ENCODE results near the gene PRPSAP2. TPM values are rescaled to one million over a fixed set of nuclear protein-coding genes. Genes with fewer than 3 reads are reported as not detected.

Gene PRPSAP2
- total RNA-seq, 1 donor from 2014 or later, result 36.9 TPM

GRCh38 chr17:18960803-18961511 lies 103.0 kb downstream of the PRPSAP2 start:
- FAIRE-seq, result no peak
- H3K4me3 ChIP-seq (ENCODE audit: low read depth, low read length), result no peak overlapping the region
- TF ChIP-seq CTCF (IDR thresholded peaks at IDR 0.05; ENCODE audit: insufficient read depth, low read length, severe bottlenecking), result peak; percentile 97
- H3K36me3 ChIP-seq (ENCODE audit: control insufficient read depth, insufficient read depth, low read length), result no peaks in the 10 kb centered on the region
- DNase-seq (ENCODE audit: low read depth), result peak; percentile 41
- H3K27me3 ChIP-seq (ENCODE audit: control insufficient read depth, insufficient read depth, low read length), result no peaks in the 10 kb centered on the region

- peak; percentile 66 for FAIRE-seq
- no peak for TF ChIP-seq CTCF (IDR thresholded peaks at IDR 0.05; ENCODE audit: insufficient read depth, low read length, severe bottlenecking)
- peak; percentile 35 for DNase-seq (ENCODE audit: low read depth)
- no peak overlapping the region for H3K4me3 ChIP-seq (ENCODE audit: low read depth, low read length)
- no peaks in the 10 kb centered on the region for H3K36me3 ChIP-seq (ENCODE audit: control insufficient read depth, insufficient read depth, low read length)
- H3K27me3 ChIP-seq (ENCODE audit: control insufficient read depth, insufficient read depth, low read length), result no peaks in the 10 kb centered on the region
Measured at GRCh38 chr17:18961634-18962493, 103.9 kb downstream of the PRPSAP2 start.

- TF ChIP-seq CTCF (IDR thresholded peaks at IDR 0.05; ENCODE audit: insufficient read depth, low read length, severe bottlenecking), result no peak
- H3K27me3 ChIP-seq (ENCODE audit: control insufficient read depth, insufficient read depth, low read length), result no peaks in the 10 kb centered on the region
- no peak overlapping the region for H3K4me3 ChIP-seq (ENCODE audit: low read depth, low read length)
- no peak for FAIRE-seq
- no peak for DNase-seq (ENCODE audit: low read depth)
- no peaks in the 10 kb centered on the region for H3K36me3 ChIP-seq (ENCODE audit: control insufficient read depth, insufficient read depth, low read length)
Measured at GRCh38 chr17:18962494-18962815, 104.5 kb downstream of the PRPSAP2 start.

- TF ChIP-seq CTCF (IDR thresholded peaks at IDR 0.05; ENCODE audit: insufficient read depth, low read length, severe bottlenecking), result no peak
- no peaks in the 10 kb centered on the region for H3K36me3 ChIP-seq (ENCODE audit: control insufficient read depth, insufficient read depth, low read length)
- DNase-seq (ENCODE audit: low read depth) (no peak), FAIRE-seq (peak; percentile 40)
- no peak overlapping the region for H3K4me3 ChIP-seq (ENCODE audit: low read depth, low read length)
- no peaks in the 10 kb centered on the region for H3K27me3 ChIP-seq (ENCODE audit: control insufficient read depth, insufficient read depth, low read length)
Measured at GRCh38 chr17:18963126-18964017, 105.4 kb downstream of the PRPSAP2 start.

GRCh38 chr17:18964018-18964351 lies 106.1 kb downstream of the PRPSAP2 start:
- TF ChIP-seq CTCF (IDR thresholded peaks at IDR 0.05; ENCODE audit: insufficient read depth, low read length, severe bottlenecking), result no peak
- Histone ChIP-seq H3K27me3 (ENCODE audit: control insufficient read depth, insufficient read depth, low read length) (no peaks in the 10 kb centered on the region), H3K4me3 (ENCODE audit: low read depth, low read length) (no peak overlapping the region), H3K36me3 (ENCODE audit: control insufficient read depth, insufficient read depth, low read length) (no peaks in the 10 kb centered on the region)
- no peak for FAIRE-seq
- DNase-seq (ENCODE audit: low read depth), result no peak

Data from bronchial epithelial cell (primary cell).